Choroid plexus epithelial cell (primary cell): Measurements from ENCODE around the gene PRR15L.
"Not testable (repeated sequence)": the region's sequence is repeated elsewhere in the genome, so short reads cannot be mapped to it uniquely, and the experiment has no call there.

Experiments
- DNase-seq: peaks from one replicate; pipeline ENCODE4 v3.0.0-alpha.2; 2010; ENCODE audit warnings: low read depth
- H3K4me3 ChIP-seq: 2 replicates; pipeline ENCODE4 v1.5.1; 2011; ENCODE audit warnings: low read depth, mild to moderate bottlenecking, control low read depth, low read length, moderate library complexity
- CTCF ChIP-seq: conservative IDR thresholded peaks from 2 replicates; pipeline ENCODE4 v1.5.1; 2011; ENCODE audit warnings: low read depth, mild to moderate bottlenecking, control low read depth, inconsistent platforms, low read length, moderate library complexity

Gene PRR15L

DNA sequence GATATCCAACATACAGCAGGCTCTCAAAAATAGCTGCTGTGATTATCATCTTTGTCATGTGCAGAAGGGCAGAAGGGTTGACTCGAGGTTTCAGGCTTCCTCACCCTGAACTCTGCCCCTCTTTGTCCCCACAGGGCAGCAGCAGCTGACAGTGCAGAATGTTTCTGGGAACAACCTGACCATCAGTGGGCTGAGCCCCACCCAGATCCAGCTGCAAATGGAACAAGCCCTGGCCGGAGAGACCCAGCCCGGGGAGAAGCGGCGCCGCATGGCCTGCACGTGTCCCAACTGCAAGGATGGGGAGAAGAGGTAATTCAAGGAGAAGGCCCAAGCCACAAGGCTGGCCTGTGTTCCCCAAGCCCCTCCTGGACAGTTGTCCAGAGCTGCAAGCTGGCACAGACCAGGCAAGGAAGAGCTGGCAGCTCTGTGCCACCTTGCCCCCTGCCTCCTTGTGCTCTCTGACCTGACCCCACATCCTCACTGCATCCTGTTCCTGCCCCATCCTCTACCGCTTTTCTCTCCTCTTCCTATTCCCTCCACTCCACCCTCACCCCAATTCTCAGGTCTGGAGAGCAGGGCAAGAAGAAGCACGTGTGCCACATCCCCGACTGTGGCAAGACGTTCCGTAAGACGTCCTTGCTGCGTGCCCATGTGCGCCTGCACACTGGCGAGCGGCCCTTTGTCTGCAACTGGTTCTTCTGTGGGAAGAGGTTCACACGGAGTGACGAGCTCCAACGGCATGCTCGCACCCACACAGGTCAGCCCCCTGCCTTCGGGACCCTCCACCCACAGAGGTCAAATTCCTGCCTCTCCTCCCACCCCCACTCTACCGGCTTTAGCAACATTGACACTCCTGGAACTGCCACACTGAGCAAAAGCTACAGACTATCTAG lies 32.7 kb downstream of the PRR15L start:
- no peak overlapping the region for H3K4me3 ChIP-seq
- DNase-seq: peak; percentile 43
- no peak for TF ChIP-seq CTCF

DNA sequence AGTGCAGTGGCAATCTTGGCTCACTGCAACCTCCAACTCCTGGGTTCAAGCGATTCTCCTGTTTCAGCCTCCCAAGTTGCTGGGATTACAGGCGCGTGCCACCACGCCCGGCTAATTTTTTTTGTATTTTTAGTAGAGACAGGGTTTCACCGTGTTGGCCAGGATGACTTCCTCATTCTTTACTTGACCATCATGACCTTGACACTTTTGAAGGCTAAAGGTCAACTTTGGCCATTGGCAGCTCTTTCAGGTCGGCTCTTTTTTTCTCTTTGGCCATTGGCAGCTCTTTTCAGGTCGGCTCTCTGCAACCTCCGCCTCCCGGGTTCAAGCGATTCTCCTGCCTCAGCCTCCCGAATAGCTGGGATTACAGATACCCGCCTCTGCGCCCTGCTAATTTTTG lies 37.8 kb downstream of the PRR15L start:
- not testable (repeated sequence) for H3K4me3 ChIP-seq, DNase-seq

DNA sequence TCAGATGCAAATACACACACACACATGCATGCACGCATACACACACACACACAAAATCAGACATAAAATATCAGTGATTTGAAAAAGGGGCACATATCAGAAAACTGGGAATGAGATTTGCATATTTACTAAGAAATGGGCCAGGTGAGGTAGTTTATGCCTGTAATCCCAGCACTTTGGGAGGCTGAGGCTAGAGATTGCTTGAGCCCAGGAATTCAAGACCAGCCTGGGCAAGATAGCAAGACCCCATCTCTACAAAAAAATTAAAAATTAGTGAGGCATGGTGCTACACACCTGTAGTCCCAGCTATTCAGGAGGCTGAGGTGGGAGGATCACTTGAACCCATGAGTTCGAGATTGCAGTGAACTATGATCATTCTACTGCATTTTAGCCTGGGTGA lies 38.7 kb downstream of the PRR15L start:
- no peak for TF ChIP-seq CTCF

DNA sequence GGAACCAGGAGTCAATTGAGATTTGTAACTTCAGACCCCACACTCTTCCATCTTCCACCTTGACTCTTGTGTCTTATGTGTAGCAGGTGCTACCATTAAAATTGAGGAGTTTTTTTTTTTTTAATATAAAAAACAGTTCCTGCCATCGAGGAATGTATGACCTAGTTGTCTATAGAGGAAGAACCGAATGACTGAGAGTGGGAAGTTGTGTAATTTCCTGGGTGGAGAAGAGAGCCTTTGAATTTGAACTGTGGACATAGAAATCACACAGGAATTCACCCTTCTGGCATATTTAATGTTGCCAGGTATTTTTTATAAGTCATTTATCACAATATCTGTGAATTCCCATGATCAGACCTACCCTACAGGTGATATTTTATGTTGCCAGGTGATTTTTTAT lies 39.7 kb downstream of the PRR15L start:
- peak; percentile 24 for DNase-seq

More for the DNA sequence above, 38.7 kb downstream of the PRR15L start:
- DNase-seq: no peak
- H3K4me3 ChIP-seq: no peak overlapping the region

DNA sequence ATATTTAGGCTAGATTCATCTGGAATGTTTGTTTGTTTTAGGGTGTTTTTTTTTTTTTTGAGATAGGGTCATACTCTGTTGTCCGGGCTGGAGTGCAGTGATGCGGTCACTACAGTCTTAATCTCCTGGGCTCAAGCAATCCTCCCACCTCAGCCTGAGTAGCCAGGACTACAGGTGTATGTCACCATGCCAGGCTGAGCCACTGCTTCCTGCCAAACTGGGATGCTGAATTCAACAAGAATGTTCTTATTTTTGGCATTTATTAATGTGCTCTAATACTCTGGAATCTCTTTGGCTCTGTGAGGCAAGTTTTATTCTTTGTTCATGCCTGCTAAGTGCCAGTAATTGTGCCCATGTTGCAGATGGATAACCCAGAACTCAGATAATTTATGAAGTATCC lies 40.1 kb downstream of the PRR15L start:
- H3K4me3 ChIP-seq: no peak overlapping the region
- DNase-seq: no peak
- TF ChIP-seq CTCF: no peak

More for the DNA sequence above, 39.7 kb downstream of the PRR15L start:
- no peak for TF ChIP-seq CTCF
- no peak overlapping the region for H3K4me3 ChIP-seq

GRCh38 chr17:47916489-47917208 lies 41.0 kb downstream of the PRR15L start:
- no peak overlapping the region for H3K4me3 ChIP-seq
- no peak for TF ChIP-seq CTCF
- DNase-seq: no peak

GRCh38 chr17:47915776-47916398 lies 41.8 kb downstream of the PRR15L start:
- H3K4me3 ChIP-seq: no peak overlapping the region
- no peak for TF ChIP-seq CTCF
- no peak for DNase-seq
